Naive thymus-derived CD4-positive, alpha-beta T cell (primary cell): ENCODE results near the gene MEOX2. TPM values are rescaled to one million over a fixed set of nuclear protein-coding genes. Genes with fewer than 3 reads are reported as not detected.

Experiments used
- ATAC-seq: fragments of 150-1000 bp; cut with Tn5 transposase; 2 replicates; pipeline ENCODE4 v1.10.0; 2021; ENCODE audit warnings: mild to moderate bottlenecking, moderate library complexity
- CTCF ChIA-PET: fragments of 350-600 bp; sonication (Branson Sonifier 250); formaldehyde crosslinking; loops from one replicate; lab custom pipeline; 2021; ENCODE audit warnings: antibody characterized with exemption; lab: Charles Lee
- POLR2A ChIA-PET: fragments of 350-600 bp; sonication (Branson Sonifier 250); formaldehyde crosslinking; loops from one replicate; lab custom pipeline; 2021; ENCODE audit warnings: antibody characterized with exemption, inconsistent platforms; lab: Charles Lee
- DNase-seq, 9 donors: peaks; one replicate each; pipeline versions ENCODE4 v3.0.0 to v3.0.0-alpha.2; 2020 to 2022; ENCODE audit warnings: mixed read lengths in 1 of 9
- H3K27ac ChIP-seq: one replicate; pipeline ENCODE4 v1.7.0; 2013; ENCODE audit warnings: mild to moderate bottlenecking, low read depth, low read length, moderate library complexity
- H3K27me3 ChIP-seq, 2 donors: one replicate each; pipeline ENCODE4 v1.7.0; 2013; ENCODE audit warnings: low read length in 2 of 2, mild to moderate bottlenecking in 2 of 2, moderate library complexity in 2 of 2; ENCODE audit not compliant: control insufficient read depth in 2 of 2, insufficient read depth in 2 of 2
- H3K36me3 ChIP-seq, 3 experiments: 1 replicate in 2 of 3; 2 replicates in 1 of 3; pipeline ENCODE4 v1.7.0; 2013; ENCODE audit warnings: low read length in 3 of 3, mild to moderate bottlenecking in 3 of 3, moderate library complexity in 1 of 3; ENCODE audit not compliant: insufficient read depth in 3 of 3, control insufficient read depth in 2 of 3
- H3K4me1 ChIP-seq, 2 donors: one replicate each; pipeline ENCODE4 v1.7.0; 2013; ENCODE audit warnings: low read length in 2 of 2, mild to moderate bottlenecking in 2 of 2, moderate library complexity in 1 of 2; ENCODE audit not compliant: control insufficient read depth in 2 of 2, insufficient read depth in 2 of 2
- H3K4me3 ChIP-seq: 2 replicates; pipeline ENCODE4 v1.7.0; 2013; ENCODE audit warnings: mild to moderate bottlenecking, low read length
- H3K9me3 ChIP-seq, 3 experiments: 1 replicate in 2 of 3; 2 replicates in 1 of 3; pipeline ENCODE4 v1.7.0; 2013; ENCODE audit warnings: low read length in 3 of 3; ENCODE audit not compliant: control insufficient read depth in 2 of 3
- H3K27ac Mint-ChIP-seq, 9 donors: one replicate each; pipeline ENCODE4 v1.8.0; 2020 to 2022; ENCODE audit warnings: mixed read lengths in 9 of 9, mild to moderate bottlenecking in 8 of 9, moderate library complexity in 5 of 9, inconsistent platforms in 2 of 9
- H3K27me3 Mint-ChIP-seq, 5 donors: one replicate each; pipeline ENCODE4 v1.8.0; 2021 to 2022; ENCODE audit warnings: mixed read lengths in 5 of 5, mild to moderate bottlenecking in 1 of 5
- H3K36me3 Mint-ChIP-seq, 5 donors: one replicate each; pipeline ENCODE4 v1.8.0; 2020 to 2022; ENCODE audit warnings: mixed read lengths in 5 of 5, mild to moderate bottlenecking in 3 of 5, inconsistent platforms in 1 of 5
- H3K4me1 Mint-ChIP-seq, 7 donors: one replicate each; pipeline ENCODE4 v1.8.0; 2020 to 2022; ENCODE audit warnings: mixed read lengths in 7 of 7, mild to moderate bottlenecking in 3 of 7, inconsistent platforms in 1 of 7
- H3K4me3 Mint-ChIP-seq, 10 donors: one replicate each; pipeline ENCODE4 v1.8.0; 2020 to 2022; ENCODE audit warnings: mild to moderate bottlenecking in 10 of 10, mixed read lengths in 10 of 10, moderate library complexity in 6 of 10, inconsistent platforms in 2 of 10
- H3K9me3 Mint-ChIP-seq, 11 donors: one replicate each; pipeline ENCODE4 v1.8.0; 2020 to 2022; ENCODE audit warnings: mixed read lengths in 11 of 11, mild to moderate bottlenecking in 4 of 11, inconsistent platforms in 1 of 11, moderate library complexity in 1 of 11
- intact Hi-C, 2 donors: fragments of 100-400 bp; cut with micrococcal nuclease; formaldehyde crosslinking; loops; one replicate each; pipeline ENCODE4 v1.15.1; 2023
- polyA plus RNA-seq, 2 donors: library from polyadenylated mRNA; unstranded; fragments of 300-500 nt; fragmentation: Illumina TruSeq; gene quantifications; one replicate each; pipeline ENCODE4 v1.2.3, GENCODE V29; 2021
- total RNA-seq, 6 experiments: library from RNA in 5 of 6; stranded (reverse) in 5 of 6; gene quantifications; 1 replicate in 5 of 6; 2 replicates in 1 of 6; pipeline ENCODE4 v1.2.3 and lab custom pipeline; 2021 to 2026

The MEOX2 gene
- total and polyA plus RNA-seq, 7 experiments from 2014 or later: not detected

DNA sequence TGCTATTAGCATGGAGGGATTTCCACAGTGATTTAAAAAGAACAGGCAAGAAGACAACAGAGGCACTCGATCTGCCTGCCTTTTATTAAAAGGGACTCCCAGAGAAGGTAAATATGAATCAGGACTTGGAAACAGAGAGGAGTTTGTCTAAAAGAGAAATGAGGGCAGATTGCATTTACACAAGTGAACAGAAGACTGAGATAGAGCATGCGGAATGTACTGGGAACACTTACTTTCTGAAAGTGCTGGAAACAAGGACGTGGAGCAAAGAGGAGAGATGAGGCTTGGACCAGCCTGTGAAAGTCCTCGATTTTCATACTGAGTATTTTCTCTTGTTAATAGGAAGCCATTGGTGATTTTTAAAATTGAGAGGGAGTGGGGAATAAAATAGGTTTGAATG, 35.7 kb downstream of the MEOX2 start:
- H3K9me3 ChIP-seq: no peaks in the 10 kb centered on the region
- no peak overlapping the region for H3K4me3 Mint-ChIP-seq
- H3K27ac ChIP-seq: no peak overlapping the region
- intact Hi-C loops: loop anchor here in 1 of 2 donors (10.0 kb wide), 1 partner anchor 64 kb away; no protein-coding TSS in a partner anchor
- DNase-seq (no peak), ATAC-seq (no peak)
- H3K27ac Mint-ChIP-seq: no peak overlapping the region
- no peaks in the 10 kb centered on the region for H3K27me3 ChIP-seq
- H3K27me3 Mint-ChIP-seq: no peaks in the 10 kb centered on the region
- ChIA-PET CTCF (no interaction called here), POLR2A (no interaction called here)
- H3K4me1 ChIP-seq: no peaks in the 10 kb centered on the region
- H3K36me3 Mint-ChIP-seq: no peaks in the 10 kb centered on the region
- peaks cover 0 to 19% (median 2%) of the 10 kb centered on the region in 11 donors for H3K9me3 Mint-ChIP-seq
- H3K4me1 Mint-ChIP-seq: no peaks in the 10 kb centered on the region
- no peak overlapping the region for H3K4me3 ChIP-seq
- no peaks in the 10 kb centered on the region for H3K36me3 ChIP-seq

DNA sequence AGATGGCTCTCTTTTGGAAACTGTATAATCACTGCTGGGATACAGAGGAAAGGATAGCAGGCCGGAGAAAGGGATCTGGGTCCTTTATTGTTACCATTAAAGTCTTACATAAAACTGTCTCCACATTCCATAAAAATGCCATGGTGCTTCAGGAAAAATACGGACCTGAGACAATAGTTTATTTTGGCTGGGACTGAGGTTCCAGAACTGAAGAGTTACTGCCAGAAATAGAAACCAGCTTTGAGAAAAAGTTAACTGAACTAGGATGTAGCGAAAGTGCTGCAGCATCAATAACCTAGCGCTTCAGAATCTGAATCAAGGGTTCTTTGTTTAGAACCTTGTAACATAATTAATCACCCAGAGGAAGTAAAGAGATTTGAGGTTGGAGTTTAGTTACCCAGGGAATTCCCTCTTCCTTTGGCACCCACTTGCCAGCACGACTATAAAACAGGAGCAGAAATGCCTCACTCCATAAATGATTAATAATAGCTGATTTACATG, 38.0 kb downstream of the MEOX2 start:
- ATAC-seq (no peak), DNase-seq (no peak)
- no peaks in the 10 kb centered on the region for H3K36me3 ChIP-seq
- POLR2A ChIA-PET: no interaction called here
- no peaks in the 10 kb centered on the region for H3K4me1 ChIP-seq
- H3K27me3 ChIP-seq: no peaks in the 10 kb centered on the region
- no peak overlapping the region for H3K27ac ChIP-seq
- CTCF ChIA-PET: no interaction called here
- Mint-ChIP-seq H3K27ac (no peak overlapping the region), H3K27me3 (no peaks in the 10 kb centered on the region), H3K4me3 (no peak overlapping the region), H3K36me3 (no peaks in the 10 kb centered on the region), H3K9me3 (peaks cover 0 to 12% (median 2%) of the 10 kb centered on the region in 11 donors), H3K4me1 (no peaks in the 10 kb centered on the region)
- intact Hi-C loops: no loop called here
- no peaks in the 10 kb centered on the region for H3K9me3 ChIP-seq
- H3K4me3 ChIP-seq: no peak overlapping the region

DNA sequence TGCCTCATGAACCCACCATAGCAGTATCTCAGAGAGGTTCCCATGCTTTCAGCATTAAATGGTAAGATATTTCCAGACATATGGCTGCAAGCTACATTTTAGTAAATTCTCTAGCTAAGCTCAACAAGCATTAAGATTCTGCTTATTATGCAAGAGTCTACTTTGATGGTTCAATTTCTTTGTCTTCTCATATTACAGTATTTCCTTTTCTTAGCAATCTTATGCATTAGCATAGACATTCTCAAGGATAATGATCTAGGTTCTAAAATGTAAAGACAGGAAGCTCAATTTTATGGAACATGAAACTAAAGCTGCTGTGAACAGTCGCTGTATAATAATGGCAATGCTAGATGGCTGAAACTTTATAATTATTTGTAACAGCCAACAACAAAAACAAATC, 39.2 kb downstream of the MEOX2 start:
- Mint-ChIP-seq H3K36me3 (no peaks in the 10 kb centered on the region), H3K4me1 (no peaks in the 10 kb centered on the region), H3K27me3 (no peaks in the 10 kb centered on the region), H3K4me3 (no peak overlapping the region), H3K9me3 (peaks cover 0 to 17% (median 2%) of the 10 kb centered on the region in 11 donors), H3K27ac (no peak overlapping the region)
- ChIA-PET CTCF (no interaction called here), POLR2A (no interaction called here)
- Histone ChIP-seq H3K36me3 (no peaks in the 10 kb centered on the region), H3K27ac (no peak overlapping the region), H3K4me3 (no peak overlapping the region), H3K9me3 (no peaks in the 10 kb centered on the region), H3K27me3 (no peaks in the 10 kb centered on the region), H3K4me1 (no peaks in the 10 kb centered on the region)
- DNase-seq: no peak
- intact Hi-C loops: no loop called here
- ATAC-seq: no peak

DNA sequence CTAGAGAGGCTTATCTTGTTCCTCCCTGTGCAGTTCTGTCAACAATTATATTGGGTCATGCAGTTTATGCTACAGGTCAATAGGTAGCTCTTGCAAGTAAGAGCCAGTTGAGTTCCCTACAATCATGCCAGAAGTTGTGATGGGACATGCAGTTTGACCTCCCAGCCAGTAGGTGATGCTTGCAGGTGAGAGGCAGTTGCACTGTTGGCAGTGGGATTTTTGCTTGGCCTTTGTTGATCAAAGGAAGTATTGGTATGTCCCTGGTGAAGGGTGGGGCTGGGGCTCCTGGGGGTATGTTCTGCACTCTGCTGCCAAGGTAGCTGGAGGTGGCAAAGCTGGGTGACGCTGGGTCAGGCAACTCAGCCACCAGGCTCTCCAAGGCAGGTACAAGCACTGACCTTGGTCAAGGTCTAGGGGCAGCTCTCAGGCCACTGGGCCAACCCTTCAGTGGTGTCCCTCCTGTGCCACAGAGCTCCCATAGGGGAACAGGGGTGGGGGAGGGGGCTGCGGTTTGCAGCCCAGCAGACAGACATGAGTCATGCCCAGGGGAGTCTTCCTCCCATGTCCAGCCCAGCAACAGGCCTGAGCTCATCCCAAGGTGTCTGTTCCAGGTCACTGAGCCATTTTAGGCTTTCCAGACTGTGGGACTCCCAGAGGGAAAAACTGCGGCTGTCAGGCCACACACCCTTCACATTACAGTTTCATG, 43.3 kb downstream of the MEOX2 start:
- Histone ChIP-seq H3K27me3 (no peaks in the 10 kb centered on the region), H3K4me3 (no peak overlapping the region), H3K9me3 (no peaks in the 10 kb centered on the region), H3K36me3 (no peaks in the 10 kb centered on the region), H3K27ac (no peak overlapping the region), H3K4me1 (no peaks in the 10 kb centered on the region)
- POLR2A ChIA-PET: no interaction called here
- Mint-ChIP-seq H3K36me3 (no peaks in the 10 kb centered on the region), H3K27ac (no peak overlapping the region), H3K4me3 (no peak overlapping the region), H3K4me1 (no peaks in the 10 kb centered on the region), H3K27me3 (no peaks in the 10 kb centered on the region), H3K9me3 (peaks cover 0 to 28% (median 5%) of the 10 kb centered on the region in 11 donors)
- CTCF ChIA-PET: no interaction called here
- DNase-seq (no peak), ATAC-seq (no peak)
- intact Hi-C loops: no loop called here

DNA sequence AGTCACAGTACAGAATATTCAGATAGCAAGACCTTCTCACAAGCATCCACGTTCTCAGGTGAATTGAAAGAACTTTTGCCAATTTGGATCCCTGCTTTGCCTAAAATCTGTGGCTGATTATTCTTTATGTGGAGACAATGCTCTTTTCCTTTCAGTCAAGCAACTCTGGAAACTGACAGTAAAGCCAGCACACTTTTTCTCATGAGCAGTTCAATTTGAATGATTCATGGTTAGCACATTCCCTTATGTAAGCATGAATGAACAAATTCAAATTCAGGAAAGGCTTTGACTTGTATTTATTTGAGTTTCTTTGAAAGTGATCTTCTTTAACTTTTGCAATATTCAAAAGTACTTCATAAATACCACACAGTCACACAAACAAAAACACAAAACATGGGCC, 57.6 kb downstream of the MEOX2 start:
- Mint-ChIP-seq H3K4me1 (no peaks in the 10 kb centered on the region), H3K27me3 (no peaks in the 10 kb centered on the region)
- POLR2A ChIA-PET: no interaction called here

DNA sequence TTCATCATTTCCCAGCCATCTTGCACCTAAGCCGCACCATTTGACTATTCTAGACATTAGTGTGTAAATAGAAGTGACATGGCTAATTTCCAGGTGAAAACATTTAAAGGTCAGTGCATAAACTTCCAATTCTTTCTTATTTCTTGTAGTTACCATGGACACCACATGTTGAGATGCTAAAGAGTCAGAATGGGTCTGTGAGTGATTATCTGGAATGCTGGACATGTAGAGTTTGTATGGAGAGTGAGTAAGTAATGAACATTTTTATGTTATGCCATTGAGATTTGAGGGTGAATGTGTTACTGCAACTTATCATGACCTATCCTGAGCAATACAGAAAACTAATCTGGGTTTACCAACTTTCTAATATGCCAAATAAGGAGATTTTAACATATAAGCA, 60.4 kb downstream of the MEOX2 start:
- no peak overlapping the region for H3K4me3 ChIP-seq
- ATAC-seq (no peak), DNase-seq (no peak)
- ChIA-PET CTCF (no interaction called here), POLR2A (no interaction called here)
- no peaks in the 10 kb centered on the region for H3K36me3 ChIP-seq
- H3K27ac Mint-ChIP-seq: no peak overlapping the region
- no peaks in the 10 kb centered on the region for H3K4me1 Mint-ChIP-seq
- intact Hi-C loops: no loop called here
- H3K9me3 ChIP-seq: peaks cover 0 to 4% (median 0%) of the 10 kb centered on the region in 3 experiments
- no peak overlapping the region for H3K4me3 Mint-ChIP-seq
- H3K36me3 Mint-ChIP-seq: no peaks in the 10 kb centered on the region
- no peaks in the 10 kb centered on the region for H3K27me3 Mint-ChIP-seq
- no peaks in the 10 kb centered on the region for H3K4me1 ChIP-seq
- H3K27me3 ChIP-seq: no peaks in the 10 kb centered on the region
- H3K27ac ChIP-seq: no peak overlapping the region
- H3K9me3 Mint-ChIP-seq: peaks cover 0 to 15% (median 4%) of the 10 kb centered on the region in 11 donors

More for the DNA sequence above, 57.6 kb downstream of the MEOX2 start:
- CTCF ChIA-PET: no interaction called here
- Histone ChIP-seq H3K27ac (no peak overlapping the region), H3K4me3 (no peak overlapping the region), H3K4me1 (no peaks in the 10 kb centered on the region), H3K27me3 (no peaks in the 10 kb centered on the region), H3K36me3 (no peaks in the 10 kb centered on the region), H3K9me3 (peaks cover 0 to 4% (median 0%) of the 10 kb centered on the region in 3 experiments)
- H3K9me3 Mint-ChIP-seq: peaks cover 0 to 12% (median 2%) of the 10 kb centered on the region in 11 donors
- no peak overlapping the region for H3K4me3 Mint-ChIP-seq
- no peaks in the 10 kb centered on the region for H3K36me3 Mint-ChIP-seq
- ATAC-seq (no peak), DNase-seq (no peak)
- intact Hi-C loops: no loop called here
- H3K27ac Mint-ChIP-seq: no peak overlapping the region

DNA sequence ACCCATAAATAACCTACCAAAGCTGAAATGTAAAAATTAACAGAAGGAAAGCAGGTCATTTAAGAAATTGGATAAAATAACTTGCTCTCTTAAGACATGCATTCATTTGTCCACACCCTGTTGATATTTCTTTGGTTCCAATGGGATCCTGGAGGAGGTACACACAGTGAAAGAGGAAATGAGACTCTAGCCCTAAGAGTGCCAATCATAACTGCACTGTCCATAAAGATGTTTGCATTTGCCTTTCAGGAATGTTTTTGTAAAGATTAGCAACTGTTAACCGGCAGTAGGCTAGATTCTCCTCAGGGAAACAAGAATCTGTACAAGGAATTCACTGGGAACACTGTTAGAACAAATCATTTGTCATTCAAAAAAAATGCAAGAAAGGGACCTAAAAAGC, 61.0 kb downstream of the MEOX2 start:
- DNase-seq: no peak
- no peak overlapping the region for H3K4me3 ChIP-seq
- Mint-ChIP-seq H3K27me3 (no peaks in the 10 kb centered on the region), H3K9me3 (peaks cover 0 to 15% (median 4%) of the 10 kb centered on the region in 11 donors), H3K4me3 (no peak overlapping the region), H3K27ac (no peak overlapping the region), H3K36me3 (no peaks in the 10 kb centered on the region), H3K4me1 (no peaks in the 10 kb centered on the region)
- no peaks in the 10 kb centered on the region for H3K36me3 ChIP-seq
- H3K9me3 ChIP-seq: peaks cover 0 to 4% (median 0%) of the 10 kb centered on the region in 3 experiments
- no peaks in the 10 kb centered on the region for H3K4me1 ChIP-seq
- POLR2A ChIA-PET: no interaction called here
- intact Hi-C loops: no loop called here
- H3K27ac ChIP-seq: no peak overlapping the region
- ATAC-seq: no peak
- CTCF ChIA-PET: no interaction called here
- H3K27me3 ChIP-seq: no peaks in the 10 kb centered on the region
